Caco-2 (cell line): ENCODE data around the gene ABCB1. TPM values are rescaled to one million over a fixed set of nuclear protein-coding genes. Genes with fewer than 3 reads are reported as not detected.

ENCODE experiments used
- BruUV-seq: library from RNA; stranded (reverse); fragments of 400-500 nt; replicated peaks from 2 replicates; lab custom pipeline; 2021; lab: Mats Ljungman, UMichigan
- CTCF ChIA-PET: fragments of 300-600 bp; sonication (Branson Sonifier 250); formaldehyde crosslinking; loops from one replicate; lab custom pipeline; 2022; ENCODE audit warnings: antibody characterized with exemption; lab: Charles Lee
- POLR2A ChIA-PET: fragments of 300-600 bp; sonication (Branson Sonifier 250); formaldehyde crosslinking; loops from one replicate; lab custom pipeline; 2022; ENCODE audit warnings: antibody characterized with exemption; lab: Charles Lee
- DNase-seq, 2 experiments: peaks; one replicate each; pipeline versions ENCODE4 v3.0.0 to v3.0.0-alpha.2; 2020 to 2022
- H3K27me3 ChIP-seq: replicated peaks from 2 replicates; pipeline ENCODE4 v1.6.0; 2011; ENCODE audit warnings: low read length; ENCODE audit not compliant: control insufficient read depth, insufficient read depth
- H3K36me3 ChIP-seq: 2 replicates; pipeline ENCODE4 v1.5.1; 2011; ENCODE audit warnings: low read length; ENCODE audit not compliant: control insufficient read depth, insufficient read depth
- H3K4me1 ChIP-seq: fragments of 250-450 bp; sonication (Bioruptor Pico); 2 replicates; pipeline ENCODE4 v1.5.1; 2020; ENCODE audit warnings: mild to moderate bottlenecking
- H3K4me3 ChIP-seq: 2 replicates; pipeline ENCODE4 v1.5.1; 2011; ENCODE audit warnings: low read depth, mild to moderate bottlenecking, control low read depth, low read length
- H3K9me3 ChIP-seq: fragments of 250-450 bp; sonication (Bioruptor Pico); 2 replicates; pipeline ENCODE4 v1.5.1; 2020; ENCODE audit warnings: mild to moderate bottlenecking, moderate library complexity
- H3K27ac Mint-ChIP-seq: one replicate; pipeline ENCODE4 v1.8.0; 2022; ENCODE audit warnings: mixed read lengths; ENCODE audit not compliant: unreplicated experiment
- H3K27me3 Mint-ChIP-seq: one replicate; pipeline ENCODE4 v1.8.0; 2022; ENCODE audit warnings: mixed read lengths; ENCODE audit not compliant: insufficient read depth, unreplicated experiment
- H3K36me3 Mint-ChIP-seq: one replicate; pipeline ENCODE4 v1.8.0; 2022; ENCODE audit warnings: mild to moderate bottlenecking, mixed read lengths; ENCODE audit not compliant: insufficient read depth, unreplicated experiment
- H3K4me1 Mint-ChIP-seq: one replicate; pipeline ENCODE4 v1.8.0; 2022; ENCODE audit warnings: low read depth, mixed read lengths; ENCODE audit not compliant: unreplicated experiment
- H3K4me3 Mint-ChIP-seq: one replicate; pipeline ENCODE4 v1.8.0; 2022; ENCODE audit warnings: mild to moderate bottlenecking, moderate library complexity, mixed read lengths; ENCODE audit not compliant: unreplicated experiment
- H3K9me3 Mint-ChIP-seq: one replicate; pipeline ENCODE4 v1.8.0; 2022; ENCODE audit warnings: mixed read lengths; ENCODE audit not compliant: unreplicated experiment
- intact Hi-C: fragments of 100-400 bp; cut with micrococcal nuclease; formaldehyde crosslinking; loops from one replicate; pipeline ENCODE4 v1.10.0; 2022; ENCODE audit not compliant: unreplicated experiment
- total RNA-seq: library from RNA; stranded (reverse); gene quantifications from 2 replicates; pipeline ENCODE4 v1.2.3, GENCODE V29; 2022
- TF ChIP-seq, protein P1 (sequence below), 2 experiments: fragments of 200-600 bp in 1 of 2; IDR thresholded peaks; 1 replicate in 1 of 2; 2 replicates in 1 of 2; pipeline versions ENCODE4 v1.5.1 to v1.8.0; 2011 to 2022; ENCODE audit warnings: antibody characterized with exemption in 1 of 2, control low read depth in 1 of 2, inconsistent platforms in 1 of 2, low read depth in 1 of 2, low read length in 1 of 2, mild to moderate bottlenecking in 1 of 2, moderate library complexity in 1 of 2; ENCODE audit not compliant: insufficient read depth in 1 of 2, severe bottlenecking in 1 of 2, unreplicated experiment in 1 of 2

The ABCB1 gene
- total RNA-seq, 1 experiment from 2014 or later: 34.6 TPM

DNA sequence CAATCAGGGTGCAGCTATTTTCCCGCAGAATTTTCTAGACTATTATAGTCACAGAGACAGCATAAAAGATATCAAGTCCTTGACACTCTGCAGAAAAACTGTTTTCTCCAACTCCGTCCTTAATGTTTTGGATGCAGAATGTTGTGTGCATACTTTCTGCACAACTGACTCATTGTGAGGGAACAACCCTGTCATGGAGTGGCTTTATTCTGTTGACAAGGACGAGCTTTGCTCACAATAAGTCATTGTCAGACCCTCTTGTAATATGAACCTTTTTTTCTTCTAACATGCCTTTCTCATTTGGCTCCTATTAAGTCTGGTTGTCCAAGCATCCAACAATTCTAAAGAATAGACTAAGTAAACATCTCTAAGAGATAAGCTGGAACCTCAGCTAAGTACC lies 142.5 kb downstream of the ABCB1 start:
- H3K36me3 ChIP-seq: no peaks in the 10 kb centered on the region
- Mint-ChIP-seq H3K36me3 (no peaks in the 10 kb centered on the region), H3K27ac (no peak overlapping the region), H3K9me3 (no peaks in the 10 kb centered on the region), H3K4me3 (no peak overlapping the region), H3K4me1 (no peaks in the 10 kb centered on the region), H3K27me3 (peaks cover 2% of the 10 kb centered on the region)
- no peaks in the 10 kb centered on the region for H3K27me3 ChIP-seq
- no peaks in the 10 kb centered on the region for H3K9me3 ChIP-seq
- ChIA-PET POLR2A (no interaction called here), CTCF (no interaction called here)
- no TSS peak for BruUV-seq
- DNase-seq: no peak
- TF ChIP-seq, protein P1, sequence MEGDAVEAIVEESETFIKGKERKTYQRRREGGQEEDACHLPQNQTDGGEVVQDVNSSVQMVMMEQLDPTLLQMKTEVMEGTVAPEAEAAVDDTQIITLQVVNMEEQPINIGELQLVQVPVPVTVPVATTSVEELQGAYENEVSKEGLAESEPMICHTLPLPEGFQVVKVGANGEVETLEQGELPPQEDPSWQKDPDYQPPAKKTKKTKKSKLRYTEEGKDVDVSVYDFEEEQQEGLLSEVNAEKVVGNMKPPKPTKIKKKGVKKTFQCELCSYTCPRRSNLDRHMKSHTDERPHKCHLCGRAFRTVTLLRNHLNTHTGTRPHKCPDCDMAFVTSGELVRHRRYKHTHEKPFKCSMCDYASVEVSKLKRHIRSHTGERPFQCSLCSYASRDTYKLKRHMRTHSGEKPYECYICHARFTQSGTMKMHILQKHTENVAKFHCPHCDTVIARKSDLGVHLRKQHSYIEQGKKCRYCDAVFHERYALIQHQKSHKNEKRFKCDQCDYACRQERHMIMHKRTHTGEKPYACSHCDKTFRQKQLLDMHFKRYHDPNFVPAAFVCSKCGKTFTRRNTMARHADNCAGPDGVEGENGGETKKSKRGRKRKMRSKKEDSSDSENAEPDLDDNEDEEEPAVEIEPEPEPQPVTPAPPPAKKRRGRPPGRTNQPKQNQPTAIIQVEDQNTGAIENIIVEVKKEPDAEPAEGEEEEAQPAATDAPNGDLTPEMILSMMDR (IDR thresholded peaks at IDR 0.05; ENCODE audit: insufficient read depth in 1 of 2, low read depth in 1 of 2, low read length in 1 of 2, severe bottlenecking in 1 of 2, unreplicated experiment in 1 of 2): no peak
- H3K4me3 ChIP-seq: no peak overlapping the region
- intact Hi-C loops: no loop called here
- peaks cover 5% of the 10 kb centered on the region; the same call in 1 of the 2 replicates for H3K4me1 ChIP-seq

DNA sequence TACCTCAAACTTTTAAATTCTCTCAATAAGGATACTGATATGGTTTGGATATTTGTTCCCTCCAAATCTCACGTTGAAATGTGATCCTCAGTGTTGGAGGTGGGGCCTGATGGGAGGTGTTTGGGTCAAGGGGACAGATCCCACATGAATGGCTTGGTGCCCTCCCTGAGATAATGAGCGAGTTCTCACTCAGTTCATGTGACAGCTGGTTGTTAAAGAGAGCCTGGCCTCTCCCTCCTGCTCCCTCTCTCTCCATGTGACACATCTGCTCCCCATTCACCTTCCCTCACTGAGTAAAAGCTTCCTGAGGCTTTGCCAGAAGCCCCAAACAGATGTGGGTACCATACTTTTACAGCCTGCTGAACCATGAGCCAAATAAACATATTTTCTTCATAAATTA lies 144.4 kb downstream of the ABCB1 start:
- Mint-ChIP-seq H3K27ac (no peak overlapping the region), H3K27me3 (peaks cover 2% of the 10 kb centered on the region), H3K36me3 (no peaks in the 10 kb centered on the region), H3K4me1 (no peaks in the 10 kb centered on the region), H3K4me3 (no peak overlapping the region), H3K9me3 (no peaks in the 10 kb centered on the region)
- POLR2A ChIA-PET: no interaction called here
- no peak overlapping the region for H3K4me3 ChIP-seq
- no peaks in the 10 kb centered on the region for H3K27me3 ChIP-seq
- BruUV-seq: no TSS peak
- peaks cover 5% of the 10 kb centered on the region; the same call in 1 of the 2 replicates for H3K4me1 ChIP-seq
- CTCF ChIA-PET: no interaction called here
- DNase-seq: no peak
- intact Hi-C loops: no loop called here
- H3K9me3 ChIP-seq: no peaks in the 10 kb centered on the region
- TF ChIP-seq, protein P1 (IDR thresholded peaks at IDR 0.05; ENCODE audit: insufficient read depth in 1 of 2, low read depth in 1 of 2, low read length in 1 of 2, severe bottlenecking in 1 of 2, unreplicated experiment in 1 of 2): no peak
- no peaks in the 10 kb centered on the region for H3K36me3 ChIP-seq

Other genes with a start within 250 kb of the ABCB1 start
- 0.18 and 0.21 TPM in 2 replicates for gene ABCB4, start 125.2 kb downstream of the ABCB1 start, total RNA-seq
- gene RUNDC3B, start 27.5 kb upstream of the ABCB1 start, total RNA-seq: 0.19 and 0.32 TPM in 2 replicates